ENCODE measurements around the gene CCDC191.

The CCDC191 gene

DNA sequence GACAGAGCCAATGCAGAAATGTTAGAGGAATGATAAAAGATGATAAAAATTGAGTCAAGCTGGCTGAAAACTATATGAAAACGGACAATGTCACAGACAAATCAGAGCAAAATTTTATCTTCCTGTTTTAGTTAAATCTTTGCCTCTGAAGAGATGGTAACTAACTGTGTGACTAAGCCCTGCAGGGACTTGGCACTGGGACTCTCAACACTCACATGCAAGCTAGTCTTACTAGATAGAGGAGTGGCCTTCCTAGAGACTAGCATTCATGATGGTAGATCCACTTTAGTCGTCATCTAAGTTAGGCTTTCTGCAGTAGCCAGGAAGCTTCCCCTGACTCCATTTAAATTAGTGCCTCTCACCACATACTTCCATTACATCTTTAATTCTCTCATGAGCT lies 4.1 kb downstream of the CCDC191 start:
- DNase-seq, result no peak

- DNase-seq, result no peak
These were observed 13.1 kb downstream of the CCDC191 start for GRCh38 chr3:114043205-114043604.

GRCh38 chr3:114035896-114036295 lies 20.4 kb downstream of the CCDC191 start:
- DNase-seq, result no peak

DNA sequence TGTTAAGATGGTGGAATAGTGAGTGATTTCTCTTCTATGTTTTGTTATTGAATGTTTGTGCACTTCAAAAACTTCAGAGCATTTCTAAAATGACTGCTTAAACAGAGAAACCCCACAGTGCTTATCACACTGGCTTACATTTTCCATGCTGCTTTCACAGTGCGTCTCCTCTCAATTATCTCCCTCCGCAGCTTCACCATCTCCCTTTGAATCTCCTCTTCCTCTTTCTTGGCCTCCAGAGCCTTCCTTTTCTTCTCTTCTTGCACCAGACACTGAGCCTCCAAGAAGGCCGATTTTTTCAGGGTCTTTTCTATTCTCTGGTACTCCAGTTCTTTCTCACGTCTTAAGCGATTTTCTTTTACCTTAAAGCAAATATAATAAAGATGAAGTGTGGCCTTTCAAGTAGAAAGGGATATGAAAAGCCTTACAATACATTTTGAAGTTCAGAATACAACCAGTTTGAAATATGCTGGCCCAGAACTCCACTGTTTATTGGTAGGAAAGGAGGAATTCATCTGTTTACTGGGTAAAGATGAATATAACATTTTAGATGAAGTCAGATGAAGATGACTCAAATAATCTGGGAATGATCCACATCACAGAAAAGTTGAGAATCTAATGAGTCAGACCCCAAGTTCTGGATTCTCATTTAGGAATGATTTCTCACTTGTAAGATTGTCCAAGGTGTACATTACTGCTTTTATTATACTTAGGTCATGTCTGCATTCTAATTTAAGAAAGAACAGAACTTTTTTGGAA lies 21.4 kb downstream of the CCDC191 start:
- DNase-seq, result no peak

DNA sequence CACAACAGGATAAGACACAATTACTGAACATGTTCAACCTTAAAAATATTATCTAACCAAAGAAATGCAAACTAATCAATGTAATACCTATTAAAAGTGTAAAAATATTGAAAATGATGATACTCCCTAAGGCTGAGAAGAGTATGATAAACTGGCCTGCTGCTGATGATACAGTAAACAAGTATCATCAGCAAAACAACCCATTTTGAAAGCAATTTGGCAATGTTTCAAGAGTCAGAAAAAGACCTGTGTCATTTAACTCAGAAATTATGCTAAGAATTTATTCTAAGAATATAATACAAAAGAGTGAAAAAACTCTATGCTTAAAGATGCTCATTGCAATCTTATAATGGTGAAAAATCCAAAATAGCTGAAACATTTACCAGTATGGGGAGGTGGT lies 22.1 kb downstream of the CCDC191 start:
- DNase-seq, result no peak

DNA sequence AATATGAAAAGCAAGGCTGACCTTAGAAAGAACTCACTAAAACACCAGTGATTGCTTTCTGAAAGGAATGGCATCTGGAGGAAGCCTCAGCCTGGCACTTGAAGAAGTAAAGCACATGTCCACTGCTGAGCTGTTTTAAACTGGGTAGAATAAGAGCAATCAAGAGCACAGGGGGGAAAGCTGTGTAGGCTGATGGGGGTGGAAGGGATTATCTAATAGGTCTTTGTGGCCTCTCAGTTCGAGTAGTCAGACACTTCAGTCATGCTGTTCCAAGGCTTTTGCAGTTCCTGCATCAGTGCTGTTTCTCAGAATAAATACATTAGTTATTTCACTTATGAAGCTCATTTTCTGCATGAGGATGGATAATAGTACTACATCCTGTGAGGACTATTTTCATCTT lies 22.6 kb downstream of the CCDC191 start:
- DNase-seq, result no peak

DNA sequence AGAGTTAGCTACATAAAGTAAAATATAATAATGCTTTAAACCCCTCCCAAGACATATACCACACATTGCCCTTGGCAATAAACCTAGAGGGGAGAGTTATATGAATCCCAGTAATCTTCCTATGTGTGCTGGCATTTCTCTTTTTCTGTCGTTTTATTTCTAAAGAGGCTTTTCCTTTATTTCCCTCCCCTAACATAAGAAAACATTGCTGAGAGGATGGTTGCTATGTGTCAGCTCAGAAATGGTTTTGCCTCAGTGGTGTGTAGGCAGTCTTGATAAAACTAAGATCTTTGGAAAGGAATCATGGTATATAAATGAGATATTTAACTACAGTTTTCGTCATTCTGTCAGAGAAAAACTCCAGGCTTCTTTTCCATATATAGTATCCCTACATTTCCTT lies 30.0 kb downstream of the CCDC191 start:
- DNase-seq, result no peak

- no peak for DNase-seq
These were observed 30.9 kb downstream of the CCDC191 start for GRCh38 chr3:114025451-114025850.

DNA sequence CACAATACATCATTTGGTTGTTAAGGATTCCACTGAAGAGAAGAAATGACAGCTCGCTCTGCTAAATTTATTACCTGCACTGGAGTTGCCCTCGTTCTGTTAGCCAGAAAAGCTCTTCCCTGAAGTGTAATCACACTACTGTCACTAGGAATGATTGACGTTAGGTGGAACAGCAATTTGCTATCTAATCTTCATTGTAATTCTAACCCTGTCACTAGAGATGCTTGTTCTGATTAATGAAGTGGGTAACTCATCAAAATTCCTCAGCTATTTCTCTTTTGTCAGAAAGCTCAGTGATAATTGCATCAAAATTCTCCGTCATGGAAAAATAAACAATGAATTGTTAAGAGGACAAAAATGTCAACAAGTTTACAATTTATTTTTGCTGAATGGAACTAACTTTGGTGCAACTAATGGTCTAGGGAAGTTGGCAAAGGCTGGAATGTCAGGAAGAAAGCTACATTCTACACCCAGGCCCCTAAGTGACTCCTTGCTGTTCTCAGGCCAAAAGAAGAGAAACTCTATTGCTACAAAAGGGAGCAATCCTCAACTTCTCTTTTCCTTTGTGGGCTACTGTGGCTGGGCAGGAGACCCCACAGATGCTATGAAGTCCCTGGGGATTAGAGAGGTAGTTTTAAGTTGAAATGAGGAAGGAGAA lies 34.1 kb downstream of the CCDC191 start:
- no peak for DNase-seq

DNA sequence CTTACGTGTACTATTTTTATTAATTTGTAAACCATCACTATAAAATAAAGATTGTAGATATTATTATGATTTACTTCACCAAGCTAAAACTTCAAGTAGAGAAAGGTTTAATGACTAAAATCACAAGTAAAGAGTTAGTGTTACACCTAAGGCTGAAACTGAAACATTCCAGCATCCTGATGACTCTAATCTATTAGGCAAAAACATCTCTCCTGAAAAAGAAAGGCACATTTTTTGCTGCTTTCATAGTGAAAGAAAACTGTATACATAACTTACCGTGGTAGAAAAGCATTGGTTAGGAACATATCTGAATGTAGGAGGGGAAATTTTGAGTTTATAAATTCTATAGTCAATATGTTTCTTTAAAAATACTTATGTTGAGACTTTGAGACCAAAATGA lies 35.4 kb downstream of the CCDC191 start:
- DNase-seq, result no peak

- DNase-seq, result no peak
These were observed 36.8 kb downstream of the CCDC191 start for GRCh38 chr3:114019486-114019885.

DNA sequence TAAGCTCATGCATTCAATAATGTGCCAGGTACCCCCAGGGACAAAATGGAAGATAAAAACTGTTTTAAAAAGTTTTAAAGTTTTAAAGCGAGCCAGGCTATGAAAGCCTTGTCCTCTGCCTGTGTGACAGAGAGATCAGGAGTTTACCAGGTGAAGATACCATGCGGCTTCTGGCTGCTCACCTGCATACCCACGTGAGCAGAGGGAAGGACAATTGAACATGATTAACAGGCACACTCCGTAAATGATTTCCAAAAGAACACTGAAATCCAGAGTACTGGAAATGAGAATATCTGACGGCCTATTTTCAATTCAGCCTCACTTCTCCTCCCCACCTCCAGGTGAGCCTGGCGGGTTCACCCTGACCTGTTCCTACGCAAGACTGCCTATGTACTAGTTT lies 42.1 kb downstream of the CCDC191 start:
- DNase-seq, result no peak

DNA sequence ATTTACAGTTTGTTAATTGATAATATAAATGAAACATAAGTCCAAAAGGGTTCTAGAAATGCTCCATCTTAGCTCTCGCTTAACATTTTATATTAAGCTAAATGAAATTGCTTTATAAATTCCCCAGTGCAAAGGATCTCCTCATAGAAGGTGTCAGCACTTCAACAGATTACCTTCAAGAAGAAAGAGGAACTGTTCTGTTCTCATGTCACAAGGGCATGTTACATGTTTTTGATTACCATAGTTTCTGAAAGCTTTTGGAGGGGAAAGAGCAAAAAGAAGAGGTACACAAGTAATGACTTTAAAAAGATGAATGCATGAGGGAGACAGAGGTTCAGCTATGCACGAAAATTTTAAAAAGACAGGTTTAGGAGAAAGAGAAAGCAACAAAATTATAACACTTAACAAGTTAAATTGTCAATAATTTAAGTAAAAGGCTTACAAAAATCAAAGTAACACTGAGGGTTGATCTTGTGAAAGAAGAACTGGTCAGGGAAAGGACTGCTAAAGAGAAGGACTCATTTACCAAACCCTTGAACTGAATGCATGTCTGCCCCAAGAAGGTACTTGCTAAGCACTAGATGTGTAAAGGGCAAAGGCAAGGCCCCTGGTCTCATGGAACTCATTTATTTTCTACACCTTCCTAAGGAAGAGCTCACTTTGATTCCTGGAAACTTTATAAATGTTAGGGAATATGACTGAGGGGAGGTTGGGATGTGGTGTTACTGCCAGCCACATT lies 45.1 kb downstream of the CCDC191 start:
- DNase-seq, result no peak

GRCh38 chr3:114005481-114005880 lies 50.8 kb downstream of the CCDC191 start:
- no peak for DNase-seq

DNA sequence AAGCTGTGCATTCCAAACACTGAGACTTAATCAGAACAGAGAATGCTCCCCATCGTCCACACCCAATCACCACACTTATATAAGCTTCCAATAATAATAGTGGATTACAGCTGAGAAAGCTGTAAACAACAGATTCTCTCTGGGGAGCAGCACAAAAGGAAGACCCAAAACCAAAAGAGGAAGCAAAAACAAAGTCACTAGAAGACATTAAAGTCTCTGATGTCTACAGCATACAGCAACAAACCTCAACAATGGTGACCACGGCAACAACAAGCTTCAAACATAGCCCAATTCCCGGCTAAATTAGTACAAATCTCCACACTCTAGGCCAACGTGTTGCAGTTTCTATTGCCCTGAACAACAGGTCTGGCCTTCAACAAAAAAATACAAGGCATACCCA lies 70.8 kb downstream of the CCDC191 start:
- DNase-seq, result no peak

DNA sequence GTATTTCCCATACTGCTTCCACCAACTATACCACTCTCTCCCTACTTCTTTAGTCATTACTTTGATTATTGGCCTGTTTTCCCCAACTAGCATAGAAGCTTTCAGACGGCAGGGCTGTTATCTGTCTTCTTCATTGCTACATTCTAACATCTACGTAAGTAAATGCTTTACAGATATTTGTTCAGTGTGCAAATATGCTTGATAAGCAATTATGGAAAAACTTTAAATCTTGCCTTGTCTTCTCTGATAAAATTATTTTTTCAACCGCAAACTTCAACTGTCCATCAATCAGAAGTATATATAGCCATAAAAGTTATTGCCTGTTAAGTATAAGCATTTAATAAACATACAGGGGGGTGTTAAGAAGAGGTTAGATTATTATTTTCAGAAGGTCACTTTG lies 72.8 kb downstream of the CCDC191 start:
- no peak for DNase-seq

DNA sequence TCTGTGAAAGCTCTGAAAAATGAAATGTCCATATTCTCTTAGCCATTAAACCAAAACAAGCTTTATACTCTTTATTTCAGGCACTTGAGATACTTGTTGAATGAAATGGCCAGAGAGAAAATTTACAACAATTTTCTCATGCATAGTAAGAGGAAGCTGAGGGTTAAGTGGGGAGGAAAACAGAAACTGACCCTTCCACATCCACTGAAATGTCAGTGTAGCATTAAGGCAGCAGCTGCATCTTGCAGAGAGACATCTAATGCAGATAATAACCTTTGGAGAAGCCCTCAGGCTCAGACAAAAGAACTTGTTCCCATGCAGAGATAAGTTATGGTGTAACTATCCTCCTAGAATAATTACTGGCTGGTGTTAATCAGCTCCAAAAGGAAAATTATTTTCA lies 74.5 kb downstream of the CCDC191 start:
- no peak for DNase-seq

DNA sequence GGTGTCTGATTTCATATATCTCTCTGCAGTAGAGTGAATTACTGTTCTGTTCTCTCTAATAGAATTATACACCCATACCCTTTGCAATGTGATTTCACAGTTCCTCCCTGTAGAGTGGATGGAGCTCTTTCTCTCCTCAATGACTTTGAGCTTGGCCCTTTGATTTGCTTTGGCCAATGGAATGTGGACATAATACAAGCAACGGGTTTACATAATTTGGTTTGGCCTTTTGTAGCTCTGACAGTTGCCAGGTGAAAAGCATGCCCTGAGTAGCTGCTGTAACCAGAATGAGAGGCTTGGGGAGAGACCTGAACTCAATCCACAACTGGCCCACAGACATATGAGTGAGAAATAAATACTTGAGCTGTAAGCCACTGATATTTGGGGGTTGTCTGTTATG lies 76.4 kb downstream of the CCDC191 start:
- no peak for DNase-seq

- no peak for DNase-seq
These were observed 78.5 kb downstream of the CCDC191 start for GRCh38 chr3:113977822-113978221.

DNA sequence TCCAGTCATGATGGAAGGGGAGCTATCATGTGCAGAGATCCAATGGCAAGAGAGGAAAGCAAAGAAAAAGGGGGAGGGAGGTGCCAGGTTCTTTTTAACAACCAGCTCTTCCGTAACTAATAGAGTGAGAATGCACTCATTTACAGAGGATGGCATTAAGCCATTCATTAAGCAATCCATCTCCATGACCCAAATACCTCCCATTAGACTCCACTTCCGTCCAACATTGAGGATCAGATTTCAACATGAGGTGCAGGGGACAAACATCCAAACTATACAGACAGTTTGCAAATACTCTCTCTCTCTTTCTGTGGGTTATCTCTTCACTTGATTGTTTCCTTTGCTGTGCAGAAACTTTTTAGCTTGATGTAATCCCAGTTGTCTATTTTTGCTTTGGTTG lies 87.3 kb downstream of the CCDC191 start:
- no peak for DNase-seq

GRCh38 chr3:113966172-113966571 lies 90.2 kb downstream of the CCDC191 start:
- no peak for DNase-seq

DNA sequence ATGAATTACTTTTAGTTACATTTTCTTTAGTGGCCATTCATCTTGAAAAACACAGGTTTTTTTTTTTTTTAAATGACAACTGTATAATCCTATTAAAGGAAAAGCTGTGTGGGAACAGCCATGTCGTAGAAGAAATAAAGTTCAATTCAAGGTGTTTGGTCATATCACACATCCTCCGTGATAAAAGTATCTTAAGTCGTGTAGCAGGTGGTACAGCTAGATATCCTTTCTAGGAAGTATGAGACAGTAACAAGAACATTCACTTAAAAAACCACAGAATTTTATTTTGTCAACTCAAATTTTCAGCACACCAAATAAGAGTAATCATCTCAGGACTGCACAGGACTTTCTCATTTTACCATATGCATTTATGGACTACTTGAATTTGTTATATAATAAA lies 92.4 kb downstream of the CCDC191 start:
- DNase-seq, result no peak

- no peak for DNase-seq
These were observed 102.1 kb downstream of the CCDC191 start for GRCh38 chr3:113954091-113954685.

GRCh38 chr3:113953677-113954076 lies 102.6 kb downstream of the CCDC191 start:
- no peak for DNase-seq

Data from CD4-positive, alpha-beta T cell treated with Interleukin-17A for 4 hours (primary cell).